HFFc6 (cell line): Measurements from ENCODE around the gene MRPL1. TPM values are rescaled to one million over a fixed set of nuclear protein-coding genes. Genes with fewer than 3 reads are reported as not detected.

Source experiments
- DNase-seq: peaks from one replicate; pipeline ENCODE4 v3.0.0-alpha.2; 2018
- H3K27ac Mint-ChIP-seq: 2 replicates; pipeline ENCODE4 v1.8.0; 2020; ENCODE audit warnings: mild to moderate bottlenecking, mixed read lengths
- H3K27me3 Mint-ChIP-seq: 2 replicates; pipeline ENCODE4 v1.8.0; 2021; ENCODE audit warnings: mild to moderate bottlenecking, moderate library complexity, mixed read lengths; ENCODE audit not compliant: insufficient read depth
- H3K36me3 Mint-ChIP-seq: 2 replicates; pipeline ENCODE4 v1.8.0; 2021; ENCODE audit warnings: low read depth, mixed read lengths
- H3K4me1 Mint-ChIP-seq: 2 replicates; pipeline ENCODE4 v1.8.0; 2020; ENCODE audit warnings: low read depth, mixed read lengths
- H3K4me3 Mint-ChIP-seq: 2 replicates; pipeline ENCODE4 v1.8.0; 2020; ENCODE audit warnings: mild to moderate bottlenecking, moderate library complexity, mixed read lengths
- H3K9me3 Mint-ChIP-seq: 2 replicates; pipeline ENCODE4 v1.8.0; 2020; ENCODE audit warnings: mild to moderate bottlenecking, mixed read lengths
- CTCF ChIP-seq: fragments of 200-600 bp; sonication (generic); IDR thresholded peaks from 2 replicates; pipeline ENCODE4 v1.5.0; 2021; ENCODE audit warnings: antibody characterized with exemption, mild to moderate bottlenecking
- total RNA-seq, 6 experiments: library from RNA; stranded (reverse); fragmentation: NEBNext Ultra II Directional; extraction: Animal tissue kit (Norgen Biotek cat#: 25700); gene quantifications; 2 replicates in 1 of 6; 3 replicates in 5 of 6; pipeline ENCODE4 v1.2.3, GENCODE V29; 2021

MRPL1 gene
- total RNA-seq, 6 experiments from 2014 or later: 29.2 to 48.8 (median 45.1) TPM

GRCh38 chr4:77917075-77917474 is 54.4 kb downstream of the MRPL1 start:
- Mint-ChIP-seq H3K4me3 (no peak overlapping the region), H3K27me3 (no peaks in the 10 kb centered on the region; the same call in 1 of the 2 replicates), H3K4me1 (peaks cover 38% of the 10 kb centered on the region), H3K9me3 (peaks cover 2% of the 10 kb centered on the region; the same call in 1 of the 2 replicates), H3K36me3 (peaks cover 34% of the 10 kb centered on the region), H3K27ac (no peak overlapping the region)
- no peak for DNase-seq
- no peak for TF ChIP-seq CTCF

- Mint-ChIP-seq H3K27me3 (no peaks in the 10 kb centered on the region; the same call in 1 of the 2 replicates), H3K36me3 (peaks cover 29% of the 10 kb centered on the region), H3K4me3 (no peak overlapping the region), H3K27ac (no peak overlapping the region), H3K9me3 (no peaks in the 10 kb centered on the region), H3K4me1 (peaks cover 41% of the 10 kb centered on the region)
- no peak for DNase-seq
- no peak for TF ChIP-seq CTCF
Observed at GRCh38 chr4:77917601-77918000, 55.0 kb downstream of the MRPL1 start.

- Mint-ChIP-seq H3K36me3 (peaks cover 35% of the 10 kb centered on the region), H3K27me3 (no peaks in the 10 kb centered on the region; the same call in 1 of the 2 replicates), H3K4me3 (no peak overlapping the region), H3K27ac (peak overlapping the region; percentile 92), H3K9me3 (0 out of 2 replicates have a peak, but pooled peaks cover 1% of the 10 kb centered on the region), H3K4me1 (peaks cover 46% of the 10 kb centered on the region)
- no peak for TF ChIP-seq CTCF
- no peak for DNase-seq
Observed at GRCh38 chr4:77920371-77920770, 57.7 kb downstream of the MRPL1 start.

- Mint-ChIP-seq H3K9me3 (peaks cover 7% of the 10 kb centered on the region; the same call in 1 of the 2 replicates), H3K4me3 (peak overlapping the region; percentile 61), H3K27me3 (no peaks in the 10 kb centered on the region; the same call in 1 of the 2 replicates), H3K27ac (peak overlapping the region; percentile 92), H3K36me3 (peaks cover 47% of the 10 kb centered on the region), H3K4me1 (peaks cover 47% of the 10 kb centered on the region)
- TF ChIP-seq CTCF: no peak
- DNase-seq: peak; percentile 92
Observed at GRCh38 chr4:77921701-77922100, 59.1 kb downstream of the MRPL1 start.

- DNase-seq: peak; percentile 33
- no peak for TF ChIP-seq CTCF
- Mint-ChIP-seq H3K36me3 (peaks cover 45% of the 10 kb centered on the region), H3K9me3 (peaks cover 7% of the 10 kb centered on the region; the same call in 1 of the 2 replicates), H3K27me3 (no peaks in the 10 kb centered on the region; the same call in 1 of the 2 replicates), H3K27ac (peak overlapping the region; percentile 92), H3K4me1 (peaks cover 51% of the 10 kb centered on the region), H3K4me3 (peak overlapping the region; percentile 41)
Observed at GRCh38 chr4:77922158-77923094, 59.8 kb downstream of the MRPL1 start.
